HepG2 (cell line): Measurements from ENCODE around the gene TMEM86B. TPM values are rescaled to one million over a fixed set of nuclear protein-coding genes. Genes with fewer than 3 reads are reported as not detected.

Experiments
- CEBPG ChIP-seq: IDR thresholded peaks from 2 replicates; pipeline ENCODE4 v1.6.1; 2016
- CENPX ChIP-seq: sonication (generic); formaldehyde crosslinking; IDR thresholded peaks from 2 replicates; pipeline ENCODE4 v1.9.0; 2021; ENCODE audit warnings: mild to moderate bottlenecking, missing genetic modification reagents, moderate library complexity
- ERF ChIP-seq: IDR thresholded peaks from 2 replicates; pipeline ENCODE4 v1.6.1; 2018; ENCODE audit warnings: missing biosample characterization, missing genetic modification reagents
- FOXA3 ChIP-seq: IDR thresholded peaks from 2 replicates; pipeline ENCODE4 v1.6.1; 2016; ENCODE audit warnings: missing genetic modification reagents, missing compliant biosample characterization
- GABPA ChIP-seq, 2 experiments: IDR thresholded peaks; 2 replicates each; pipeline ENCODE4 v1.6.1; 2011 to 2016; ENCODE audit warnings: low read depth in 2 of 2, low read length in 1 of 2, missing biosample characterization in 1 of 2, missing genetic modification characterization in 1 of 2
- GABPB1 ChIP-seq: IDR thresholded peaks from 2 replicates; pipeline ENCODE4 v1.6.1; 2016; ENCODE audit warnings: mild to moderate bottlenecking, missing genetic modification reagents, moderate library complexity, missing compliant biosample characterization
- IRF1 ChIP-seq: sonication (generic); formaldehyde crosslinking; IDR thresholded peaks from 2 replicates; pipeline ENCODE4 v1.4.0; 2020; ENCODE audit warnings: low read depth, mild to moderate bottlenecking, missing genetic modification reagents
- KLF12 ChIP-seq: sonication (generic); formaldehyde crosslinking; IDR thresholded peaks from 2 replicates; pipeline ENCODE4 v1.4.0; 2020; ENCODE audit warnings: missing genetic modification reagents, borderline replicate concordance
- MXD4 ChIP-seq: IDR thresholded peaks from 2 replicates; pipeline ENCODE4 v1.6.1; 2016; ENCODE audit warnings: mild to moderate bottlenecking, missing biosample characterization, missing genetic modification reagents
- NCOR1 ChIP-seq: fragments of 200-600 bp; sonication (generic); IDR thresholded peaks from 2 replicates; pipeline ENCODE4 v1.7.0; 2017; ENCODE audit warnings: antibody characterized with exemption, low read length, borderline replicate concordance
- NONO ChIP-seq, 2 experiments: fragments of 450-650 bp in 1 of 2; sonication (generic) in 1 of 2; formaldehyde crosslinking in 1 of 2; IDR thresholded peaks in 1 of 2; conservative IDR thresholded peaks in 1 of 2; 2 replicates each; pipeline versions ENCODE4 v1.6.1 to v1.8.0; 2017 to 2022; ENCODE audit warnings: mild to moderate bottlenecking in 1 of 2, missing genetic modification reagents in 1 of 2, moderate library complexity in 1 of 2
- PHF8 ChIP-seq: sonication (generic); formaldehyde crosslinking; IDR thresholded peaks from 2 replicates; pipeline ENCODE4 v1.5.0; 2020; ENCODE audit warnings: missing genetic modification reagents
- ZBTB2 ChIP-seq: sonication (generic); formaldehyde crosslinking; IDR thresholded peaks from 2 replicates; pipeline ENCODE4 v1.8.0; 2022; ENCODE audit warnings: low read depth, missing genetic modification reagents
- ZBTB4 ChIP-seq: sonication (generic); formaldehyde crosslinking; IDR thresholded peaks from 2 replicates; pipeline ENCODE4 v1.4.0; 2020; ENCODE audit warnings: missing genetic modification reagents, mild to moderate bottlenecking, borderline replicate concordance
- ZKSCAN8 ChIP-seq: IDR thresholded peaks from 2 replicates; pipeline ENCODE4 v1.6.1; 2016; ENCODE audit warnings: borderline replicate concordance, missing genetic modification reagents, missing compliant biosample characterization
- ZNF333 ChIP-seq: sonication (generic); formaldehyde crosslinking; IDR thresholded peaks from 2 replicates; pipeline ENCODE4 v1.4.0; 2020; ENCODE audit warnings: mild to moderate bottlenecking, missing genetic modification reagents, borderline replicate concordance
- ZNF605 ChIP-seq: sonication (generic); formaldehyde crosslinking; IDR thresholded peaks from 2 replicates; pipeline ENCODE4 v1.8.0; 2022; ENCODE audit warnings: mild to moderate bottlenecking, missing genetic modification reagents
- ZNF777 ChIP-seq: sonication (generic); formaldehyde crosslinking; IDR thresholded peaks from 2 replicates; pipeline ENCODE4 v1.4.0; 2020; ENCODE audit warnings: missing genetic modification reagents
- polyA plus RNA-seq, 8 experiments: library from polyadenylated mRNA; depleted of rRNA in 3 of 8; stranded (reverse) in 7 of 8; unstranded in 1 of 8; fragments of >200 nt; fragmentation: Illumina TruSeq in 4 of 8; extraction: Trizol in 4 of 8; gene quantifications; 2 replicates each; pipeline versions ENCODE4 v1.2.1 to v1.2.3, GENCODE V29; 2011 to 2016; ENCODE audit warnings: low read depth in 4 of 8, missing spikeins in 1 of 8, mixed read lengths in 1 of 8; ENCODE audit not compliant: insufficient read depth in 1 of 8
- total RNA-seq, 5 experiments: library from RNA; depleted of rRNA; stranded (reverse); fragments of >200 nt; fragmentation: Illumina TruSeq; extraction: Trizol; gene quantifications; 2 replicates each; pipeline ENCODE4 v1.2.3, GENCODE V29; 2016; ENCODE audit warnings: low read depth in 1 of 5
- TF ChIP-seq, protein P1 (sequence below): sonication (generic); formaldehyde crosslinking; IDR thresholded peaks from 2 replicates; pipeline ENCODE4 v1.4.0; 2020; ENCODE audit warnings: missing genetic modification reagents

Gene TMEM86B
- total and polyA plus RNA-seq, 2 of the 13 experiments (the other 11 are each of a cell fraction or from before 2014, with no cell fraction given): 7.7 to 9.6 TPM

DNA sequence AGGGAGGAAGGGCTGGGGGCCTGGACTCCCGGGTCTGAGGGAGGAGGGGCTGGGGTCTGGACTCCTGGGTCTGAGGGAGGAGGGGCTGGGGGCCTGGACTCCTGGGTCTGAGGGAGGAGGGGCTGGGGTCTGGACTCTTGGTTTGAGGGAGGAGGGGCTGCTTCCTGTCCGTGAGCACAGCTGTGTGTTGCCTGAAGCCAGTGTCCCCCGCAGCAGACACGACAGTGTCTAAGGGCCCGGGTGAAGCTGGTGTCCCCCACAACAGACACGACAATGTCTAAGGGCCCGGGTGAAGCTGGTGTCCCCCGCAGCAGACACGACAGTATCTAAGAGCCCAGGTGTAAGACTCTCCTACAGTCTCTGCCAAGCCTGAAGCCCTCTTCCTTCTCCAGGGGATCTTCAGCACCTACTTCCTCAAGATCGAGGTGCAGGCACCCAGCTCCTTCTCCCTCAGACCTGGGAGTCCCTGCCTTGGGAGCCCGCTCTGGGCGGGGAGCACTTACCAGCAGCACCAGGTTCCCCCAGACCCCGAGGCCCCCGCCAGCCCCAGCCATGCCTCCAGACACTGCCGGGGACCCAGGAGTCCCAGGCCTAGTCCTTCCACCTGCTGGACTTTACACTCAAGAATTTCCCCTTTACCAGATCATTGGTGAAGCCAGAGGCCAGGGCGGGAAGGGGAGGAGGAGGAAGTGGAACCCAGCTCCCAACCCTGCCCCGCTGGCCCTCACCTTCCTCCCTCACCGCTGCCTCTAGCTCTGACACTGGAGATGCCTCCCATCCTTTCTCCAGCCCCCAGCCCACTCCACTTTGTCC is 19.5 kb downstream of the TMEM86B start, which contains the start of gene PTPRH (continued):
- TF ChIP-seq, protein P1, sequence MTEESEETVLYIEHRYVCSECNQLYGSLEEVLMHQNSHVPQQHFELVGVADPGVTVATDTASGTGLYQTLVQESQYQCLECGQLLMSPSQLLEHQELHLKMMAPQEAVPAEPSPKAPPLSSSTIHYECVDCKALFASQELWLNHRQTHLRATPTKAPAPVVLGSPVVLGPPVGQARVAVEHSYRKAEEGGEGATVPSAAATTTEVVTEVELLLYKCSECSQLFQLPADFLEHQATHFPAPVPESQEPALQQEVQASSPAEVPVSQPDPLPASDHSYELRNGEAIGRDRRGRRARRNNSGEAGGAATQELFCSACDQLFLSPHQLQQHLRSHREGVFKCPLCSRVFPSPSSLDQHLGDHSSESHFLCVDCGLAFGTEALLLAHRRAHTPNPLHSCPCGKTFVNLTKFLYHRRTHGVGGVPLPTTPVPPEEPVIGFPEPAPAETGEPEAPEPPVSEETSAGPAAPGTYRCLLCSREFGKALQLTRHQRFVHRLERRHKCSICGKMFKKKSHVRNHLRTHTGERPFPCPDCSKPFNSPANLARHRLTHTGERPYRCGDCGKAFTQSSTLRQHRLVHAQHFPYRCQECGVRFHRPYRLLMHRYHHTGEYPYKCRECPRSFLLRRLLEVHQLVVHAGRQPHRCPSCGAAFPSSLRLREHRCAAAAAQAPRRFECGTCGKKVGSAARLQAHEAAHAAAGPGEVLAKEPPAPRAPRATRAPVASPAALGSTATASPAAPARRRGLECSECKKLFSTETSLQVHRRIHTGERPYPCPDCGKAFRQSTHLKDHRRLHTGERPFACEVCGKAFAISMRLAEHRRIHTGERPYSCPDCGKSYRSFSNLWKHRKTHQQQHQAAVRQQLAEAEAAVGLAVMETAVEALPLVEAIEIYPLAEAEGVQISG: peak; percentile 2; the same call in 1 of the 2 replicates
- peak; percentile 58 for TF ChIP-seq GABPA (IDR thresholded peaks at IDR 0.05; ENCODE audit: low read depth, low read length)
- TF ChIP-seq GABPA (CRISPR knock-in tag; IDR thresholded peaks at IDR 0.05; ENCODE audit: low read depth): peak; percentile 69
- peak; percentile 60 for TF ChIP-seq GABPB1 (CRISPR knock-in tag)
- TF ChIP-seq ZNF605 (CRISPR knock-in tag): no peak
- 0 out of 2 replicates have a peak, but pooled peaks have one; percentile 12 for TF ChIP-seq PHF8 (CRISPR knock-in tag)
- TF ChIP-seq CEBPG (CRISPR knock-in tag): no peak
- TF ChIP-seq ZKSCAN8 (CRISPR knock-in tag): 0 out of 2 replicates have a peak, but pooled peaks have one; percentile 7
- no peak for TF ChIP-seq ERF
- TF ChIP-seq MXD4: no peak
- no peak for TF ChIP-seq NONO (IDR thresholded peaks at IDR 0.05)
- TF ChIP-seq NONO (CRISPR knock-in tag; conservative IDR thresholded peaks at IDR 0.05): no peak
- no peak for TF ChIP-seq CENPX (CRISPR knock-in tag)
- no peak for TF ChIP-seq ZBTB4
- TF ChIP-seq ZNF777 (CRISPR knock-in tag): peak; percentile 30; the same call in 1 of the 2 replicates
- no peak for TF ChIP-seq NCOR1
- no peak for TF ChIP-seq IRF1
- no peak for TF ChIP-seq ZNF333
- no peak for TF ChIP-seq ZBTB2 (CRISPR knock-in tag)
- TF ChIP-seq KLF12 (CRISPR knock-in tag): 0 out of 2 replicates have a peak, but pooled peaks have one; percentile 36
- TF ChIP-seq FOXA3: no peak
